GM21515 (cell line): ENCODE data around the gene THRAP3.

ENCODE experiments used
- ATAC-seq: cut with Tn5 transposase; IDR thresholded peaks from one replicate; pipeline ENCODE4 v1.9.1; 2021; ENCODE audit not compliant: unreplicated experiment

The THRAP3 gene

DNA sequence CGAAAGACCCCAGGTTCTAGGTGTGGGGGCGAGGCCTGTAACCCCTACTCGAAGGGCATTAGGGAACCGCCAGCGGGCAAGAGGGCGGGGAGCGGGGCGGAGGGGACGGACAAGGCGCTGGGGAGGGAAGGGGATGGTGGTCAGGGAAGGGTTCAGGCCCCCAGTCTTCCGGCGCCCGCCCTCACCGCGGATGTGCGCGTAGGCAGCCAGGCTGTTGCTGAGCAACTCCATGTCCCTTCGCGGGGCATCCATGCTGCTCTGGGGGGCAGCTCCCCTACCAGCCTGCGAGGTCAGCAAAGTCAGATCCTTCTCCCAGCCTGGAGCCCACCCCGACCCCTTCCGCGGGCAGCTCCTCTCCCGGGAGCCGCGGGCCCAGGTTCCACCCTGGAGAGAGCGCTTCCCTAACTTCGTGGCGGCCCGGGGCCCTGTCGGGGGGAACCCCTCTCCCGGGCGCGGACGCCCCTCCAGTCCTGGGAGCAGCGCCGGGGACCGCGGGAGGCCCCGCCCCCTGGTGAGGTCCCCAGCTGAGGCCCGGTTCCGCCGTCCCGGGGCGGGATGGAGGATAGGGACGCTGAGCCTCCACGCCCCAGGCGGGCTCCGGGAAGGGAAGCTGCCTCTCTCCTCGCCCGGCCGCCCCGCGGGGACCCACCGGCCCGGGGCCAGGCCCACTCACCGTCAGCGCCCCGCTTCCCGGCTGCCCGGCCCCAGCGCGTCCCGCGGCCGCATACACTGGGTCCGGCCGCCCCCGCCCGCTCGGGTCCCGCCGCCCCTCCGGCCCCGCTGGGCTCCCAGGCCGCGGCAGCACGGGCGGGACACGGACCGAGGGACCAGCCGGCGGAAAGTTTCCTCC is 98.8 kb downstream of the THRAP3 start:
- no peak for ATAC-seq

GRCh38 chr1:36323636-36324352 is 99.6 kb downstream of the THRAP3 start, which contains the start of gene EVA1B:
TSS of gene EVA1B (minus strand) at chr1:36323645. CDS start at chr1:36323037, 608 bp downstream.
- no peak for ATAC-seq

GRCh38 chr1:36324353-36324703 is 100.1 kb downstream of the THRAP3 start:
- no peak for ATAC-seq

DNA sequence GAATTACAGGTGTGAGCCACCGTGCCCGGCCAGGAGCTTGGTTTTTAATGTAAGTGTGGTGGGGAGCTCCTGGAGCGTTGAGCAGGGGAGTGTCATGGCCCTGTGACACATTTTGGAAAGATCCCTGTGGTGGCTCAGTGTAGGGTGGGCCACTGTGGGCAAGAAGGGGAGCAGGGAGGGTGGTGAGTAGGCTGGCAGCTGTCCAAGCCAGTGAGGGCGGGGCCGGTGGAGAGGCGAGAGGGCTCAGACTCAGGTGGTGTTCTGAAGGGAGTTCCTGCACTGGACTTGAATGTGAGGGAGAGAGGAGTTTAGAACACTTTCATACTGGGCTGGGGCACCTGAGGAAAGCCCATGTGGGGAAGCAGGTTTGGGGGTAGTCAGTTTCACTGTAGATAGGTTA is 102.3 kb downstream of the THRAP3 start:
- ATAC-seq = no peak

GRCh38 chr1:36327421-36328087 is 103.3 kb downstream of the THRAP3 start:
- ATAC-seq = no peak

DNA sequence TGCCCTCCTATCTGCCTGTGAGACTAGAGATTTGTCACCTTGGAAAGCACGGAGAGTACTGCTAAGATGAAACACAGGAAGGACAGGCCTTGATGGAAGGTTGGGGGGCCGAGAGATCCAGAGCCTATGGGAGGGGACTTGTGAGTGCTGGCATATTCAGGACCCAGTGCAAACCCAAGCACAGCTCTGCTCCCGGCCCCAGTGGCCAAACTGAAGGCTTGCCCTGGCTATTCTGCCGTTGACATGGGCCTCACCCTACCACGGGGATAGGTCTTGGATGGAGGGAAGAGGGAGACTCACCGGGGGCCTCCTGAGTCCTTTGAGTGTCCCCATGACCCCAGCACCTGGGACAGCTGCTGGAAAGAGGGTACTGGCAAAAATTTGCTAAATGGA is 103.8 kb downstream of the THRAP3 start:
- ATAC-seq = no peak

DNA sequence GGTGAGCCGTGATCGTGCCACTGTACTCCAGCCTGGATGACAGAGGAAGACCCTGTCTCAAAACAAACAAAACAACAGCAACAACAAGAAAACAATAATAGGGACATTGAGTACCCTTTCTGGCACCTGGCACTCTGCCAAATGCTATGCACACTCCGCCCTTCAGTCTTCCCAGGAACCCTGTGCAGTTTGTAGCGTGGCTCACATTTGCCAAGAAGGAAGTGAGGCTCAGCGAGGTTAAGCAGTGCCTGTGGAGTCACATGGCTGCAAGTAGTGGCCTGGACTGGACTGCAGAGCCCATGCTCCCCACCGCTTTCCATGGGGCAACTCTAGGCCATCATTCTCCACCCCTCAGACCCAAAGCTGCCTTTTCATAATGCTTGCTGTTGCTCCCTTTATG is 104.5 kb downstream of the THRAP3 start:
- no peak for ATAC-seq

DNA sequence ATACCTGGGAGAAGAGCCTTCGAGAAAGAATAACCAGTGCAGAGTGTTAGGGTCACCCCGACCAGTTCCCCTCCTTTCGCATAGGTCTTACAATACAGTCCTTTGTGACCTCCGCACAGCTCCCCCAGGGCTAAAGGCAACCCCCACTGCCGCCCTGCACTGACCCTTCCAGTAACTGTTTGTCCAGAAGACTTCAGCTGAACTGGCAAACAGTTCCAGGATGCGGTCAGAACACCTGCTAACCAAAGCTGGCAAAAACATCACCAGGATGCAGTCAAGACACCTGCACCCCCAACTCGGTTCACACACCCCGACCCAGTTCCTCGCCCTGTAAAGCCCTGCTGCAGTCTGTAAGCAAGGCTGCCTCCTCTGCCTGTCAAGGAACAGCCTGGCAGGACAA is 105.6 kb downstream of the THRAP3 start:
- no peak for ATAC-seq

GRCh38 chr1:36330940-36331339 is 106.7 kb downstream of the THRAP3 start:
- ATAC-seq = no peak

- ATAC-seq = no peak
These were observed 113.6 kb downstream of the THRAP3 start for GRCh38 chr1:36337830-36338229.

- no peak for ATAC-seq
These were observed 115.0 kb downstream of the THRAP3 start for GRCh38 chr1:36339215-36339614.

GRCh38 chr1:36339615-36340014 is 115.4 kb downstream of the THRAP3 start:
- no peak for ATAC-seq

DNA sequence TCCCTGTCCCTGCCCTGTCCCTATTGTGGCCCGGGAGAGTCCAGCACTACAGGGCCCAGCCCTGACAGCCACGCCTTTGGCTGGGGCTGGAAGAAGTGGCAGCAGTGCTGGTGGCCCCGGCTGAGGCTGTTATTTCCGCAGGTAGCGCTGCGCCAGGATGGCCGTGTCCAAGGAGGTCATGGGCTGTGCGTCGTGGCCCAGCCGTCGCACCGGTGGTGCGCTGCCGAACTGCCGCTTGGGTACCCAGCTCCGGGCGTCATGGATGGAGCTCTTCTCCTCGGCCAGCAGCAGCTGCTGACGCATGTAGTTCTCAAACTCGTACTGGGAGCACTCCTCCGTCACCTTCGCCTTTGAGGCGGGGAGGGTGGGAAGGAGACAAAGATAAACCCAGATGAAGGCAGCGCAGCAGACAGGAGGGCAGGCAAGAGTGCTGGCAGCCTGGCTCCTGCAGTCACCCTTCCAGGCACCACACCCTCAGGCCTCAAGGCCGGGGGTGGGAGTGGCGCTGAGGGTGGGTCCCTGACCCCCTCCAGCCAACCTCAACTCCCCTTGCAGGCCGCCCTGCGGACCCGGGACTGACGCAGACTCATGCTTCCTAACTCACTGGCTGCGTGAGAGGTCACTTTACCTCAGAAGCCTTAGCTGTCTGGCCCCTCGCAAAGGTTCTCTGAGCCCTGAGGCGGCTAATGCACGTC is 117.5 kb downstream of the THRAP3 start:
- ATAC-seq = no peak

- no peak for ATAC-seq
These were observed 118.4 kb downstream of the THRAP3 start for GRCh38 chr1:36342426-36343185.

- no peak for ATAC-seq
These were observed 119.6 kb downstream of the THRAP3 start for GRCh38 chr1:36343651-36344394.

DNA sequence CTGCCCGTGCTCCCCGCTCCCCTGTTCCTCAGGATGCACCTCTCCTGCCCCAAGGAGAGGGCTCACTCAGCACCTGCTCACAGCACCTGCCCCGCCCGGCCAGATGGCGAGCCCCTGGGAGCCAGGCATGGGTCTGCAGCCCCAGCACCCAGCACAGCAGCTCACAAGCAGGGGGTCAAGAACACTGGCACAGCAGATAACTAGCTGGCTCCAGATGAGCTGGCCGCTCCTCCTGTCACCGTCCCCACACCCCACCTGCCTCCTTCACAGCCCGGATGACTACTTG is 120.1 kb downstream of the THRAP3 start:
- no peak for ATAC-seq

- ATAC-seq = no peak
These were observed 121.1 kb downstream of the THRAP3 start for GRCh38 chr1:36345353-36345752.

DNA sequence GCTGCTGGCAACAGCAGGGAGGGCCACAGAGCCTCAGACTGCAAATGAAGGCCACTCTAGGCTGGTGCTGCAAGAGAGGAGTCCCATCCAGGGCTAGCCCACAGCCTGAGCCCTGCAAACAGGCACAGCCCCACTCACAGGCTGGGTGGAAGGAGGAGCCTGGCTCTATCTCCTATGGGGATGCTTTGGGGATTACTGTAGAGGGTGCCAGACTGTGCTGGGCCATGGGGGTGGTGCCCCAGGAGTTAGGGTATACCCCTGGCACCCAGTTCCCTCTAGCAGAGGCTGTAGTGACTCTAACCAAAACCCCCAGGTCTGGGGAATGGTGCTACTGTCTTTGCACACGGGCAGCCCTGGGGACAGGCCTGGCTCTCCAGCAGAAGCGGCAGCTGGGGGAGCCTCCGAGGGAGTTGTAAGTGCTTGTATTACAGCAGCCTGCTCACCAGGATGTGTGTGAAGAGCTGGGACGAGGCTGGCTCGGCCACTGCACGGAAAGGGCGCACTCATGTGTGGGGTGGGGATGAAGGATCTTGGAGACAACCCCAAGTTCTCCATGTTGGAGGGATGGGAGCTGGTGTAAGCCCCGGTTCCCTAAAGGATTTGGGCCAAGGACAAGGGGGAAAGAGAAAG is 122.6 kb downstream of the THRAP3 start:
- ATAC-seq = no peak

- peak; percentile 80 for ATAC-seq
These were observed 125.0 kb downstream of the THRAP3 start for GRCh38 chr1:36349241-36349671.

- no peak for ATAC-seq
These were observed 125.6 kb downstream of the THRAP3 start for GRCh38 chr1:36349839-36350238.
